ENCODE data around the gene PRR5L.
"Not testable (repeated sequence)": the region's sequence is repeated elsewhere in the genome, so short reads cannot be mapped to it uniquely, and the experiment has no call there.

The PRR5L gene

GRCh38 chr11:36311926-36312595, 16.0 kb downstream of the PRR5L start:
- Histone ChIP-seq H3K4me1 (ENCODE audit: control insufficient read depth, insufficient read depth, low read length) (peaks cover 34% of the 10 kb centered on the region), H3K36me3 (ENCODE audit: control insufficient read depth, insufficient read depth, low read length, severe bottlenecking) (no peaks in the 10 kb centered on the region), H3K27me3 (replicated peaks; ENCODE audit: control insufficient read depth, insufficient read depth, low read length) (peaks cover 21% of the 10 kb centered on the region), H3K9me3 (ENCODE audit: control insufficient read depth, low read length) (no peaks in the 10 kb centered on the region), H3K4me3 (ENCODE audit: low read length) (no peak overlapping the region), H3K9ac (ENCODE audit: low read length) (no peak overlapping the region)
- no peak for DNase-seq (ENCODE audit: low read depth)

- H3K9me3 ChIP-seq (ENCODE audit: control insufficient read depth, low read length) = no peaks in the 10 kb centered on the region
- peaks cover 27% of the 10 kb centered on the region for H3K27me3 ChIP-seq (replicated peaks; ENCODE audit: control insufficient read depth, insufficient read depth, low read length)
- no peaks in the 10 kb centered on the region for H3K36me3 ChIP-seq (ENCODE audit: control insufficient read depth, insufficient read depth, low read length, severe bottlenecking)
- no peak overlapping the region for H3K9ac ChIP-seq (ENCODE audit: low read length)
- no peak overlapping the region for H3K4me3 ChIP-seq (ENCODE audit: low read length)
- peak; percentile 19 for DNase-seq (ENCODE audit: low read depth)
- peaks cover 29% of the 10 kb centered on the region for H3K4me1 ChIP-seq (ENCODE audit: control insufficient read depth, insufficient read depth, low read length)
These were observed 16.8 kb downstream of the PRR5L start for GRCh38 chr11:36312611-36313472.

GRCh38 chr11:36313750-36314433, 17.8 kb downstream of the PRR5L start:
- peaks cover 31% of the 10 kb centered on the region for H3K27me3 ChIP-seq (replicated peaks; ENCODE audit: control insufficient read depth, insufficient read depth, low read length)
- H3K4me1 ChIP-seq (ENCODE audit: control insufficient read depth, insufficient read depth, low read length) = peaks cover 22% of the 10 kb centered on the region
- DNase-seq (ENCODE audit: low read depth) = no peak
- no peaks in the 10 kb centered on the region for H3K9me3 ChIP-seq (ENCODE audit: control insufficient read depth, low read length)
- no peaks in the 10 kb centered on the region for H3K36me3 ChIP-seq (ENCODE audit: control insufficient read depth, insufficient read depth, low read length, severe bottlenecking)
- H3K4me3 ChIP-seq (ENCODE audit: low read length) = no peak overlapping the region
- no peak overlapping the region for H3K9ac ChIP-seq (ENCODE audit: low read length)

GRCh38 chr11:36314434-36314767, 18.3 kb downstream of the PRR5L start:
- peak overlapping the region; percentile 39 for H3K4me3 ChIP-seq (ENCODE audit: low read length)
- peaks cover 22% of the 10 kb centered on the region for H3K4me1 ChIP-seq (ENCODE audit: control insufficient read depth, insufficient read depth, low read length)
- H3K9me3 ChIP-seq (ENCODE audit: control insufficient read depth, low read length) = no peaks in the 10 kb centered on the region
- H3K27me3 ChIP-seq (replicated peaks; ENCODE audit: control insufficient read depth, insufficient read depth, low read length) = peaks cover 36% of the 10 kb centered on the region
- no peak for DNase-seq (ENCODE audit: low read depth)
- H3K36me3 ChIP-seq (ENCODE audit: control insufficient read depth, insufficient read depth, low read length, severe bottlenecking) = no peaks in the 10 kb centered on the region
- no peak overlapping the region for H3K9ac ChIP-seq (ENCODE audit: low read length)

GRCh38 chr11:36316049-36316448, 20.0 kb downstream of the PRR5L start:
- peaks cover 36% of the 10 kb centered on the region for H3K27me3 ChIP-seq (replicated peaks; ENCODE audit: control insufficient read depth, insufficient read depth, low read length)
- H3K36me3 ChIP-seq (ENCODE audit: control insufficient read depth, insufficient read depth, low read length, severe bottlenecking) = no peaks in the 10 kb centered on the region
- H3K9me3 ChIP-seq (ENCODE audit: control insufficient read depth, low read length) = no peaks in the 10 kb centered on the region
- no peak overlapping the region for H3K9ac ChIP-seq (ENCODE audit: low read length)
- no peak overlapping the region for H3K4me3 ChIP-seq (ENCODE audit: low read length)
- peaks cover 22% of the 10 kb centered on the region for H3K4me1 ChIP-seq (ENCODE audit: control insufficient read depth, insufficient read depth, low read length)
- no peak for DNase-seq (ENCODE audit: low read depth)

- H3K4me1 ChIP-seq (ENCODE audit: control insufficient read depth, insufficient read depth, low read length) = peaks cover 19% of the 10 kb centered on the region
- DNase-seq (ENCODE audit: low read depth) = no peak
These were observed 21.9 kb downstream of the PRR5L start for GRCh38 chr11:36317992-36318391.

GRCh38 chr11:36324956-36325355, 28.9 kb downstream of the PRR5L start:
- not testable (repeated sequence) for DNase-seq (ENCODE audit: low read depth); H3K4me1 ChIP-seq (ENCODE audit: control insufficient read depth, insufficient read depth, low read length); H3K36me3 ChIP-seq (ENCODE audit: control insufficient read depth, insufficient read depth, low read length, severe bottlenecking); H3K9ac ChIP-seq (ENCODE audit: low read length); H3K4me3 ChIP-seq (ENCODE audit: low read length); H3K9me3 ChIP-seq (ENCODE audit: control insufficient read depth, low read length); H3K27me3 ChIP-seq (replicated peaks; ENCODE audit: control insufficient read depth, insufficient read depth, low read length)

More at GRCh38 chr11:36317992-36318391, 21.9 kb downstream of the PRR5L start:
- Histone ChIP-seq H3K9ac (ENCODE audit: low read length) (no peak overlapping the region), H3K36me3 (ENCODE audit: control insufficient read depth, insufficient read depth, low read length, severe bottlenecking) (no peaks in the 10 kb centered on the region), H3K9me3 (ENCODE audit: control insufficient read depth, low read length) (no peaks in the 10 kb centered on the region), H3K4me3 (ENCODE audit: low read length) (no peak overlapping the region), H3K27me3 (replicated peaks; ENCODE audit: control insufficient read depth, insufficient read depth, low read length) (peaks cover 33% of the 10 kb centered on the region)

GRCh38 chr11:36325403-36325802, 29.3 kb downstream of the PRR5L start:
- not testable (repeated sequence) for H3K4me3 ChIP-seq (ENCODE audit: low read length); H3K4me1 ChIP-seq (ENCODE audit: control insufficient read depth, insufficient read depth, low read length); DNase-seq (ENCODE audit: low read depth); H3K9ac ChIP-seq (ENCODE audit: low read length); H3K36me3 ChIP-seq (ENCODE audit: control insufficient read depth, insufficient read depth, low read length, severe bottlenecking); H3K27me3 ChIP-seq (replicated peaks; ENCODE audit: control insufficient read depth, insufficient read depth, low read length); H3K9me3 ChIP-seq (ENCODE audit: control insufficient read depth, low read length)

GRCh38 chr11:36326524-36327419, 30.7 kb downstream of the PRR5L start:
- Histone ChIP-seq H3K27me3 (replicated peaks; ENCODE audit: control insufficient read depth, insufficient read depth, low read length) (no peaks in the 10 kb centered on the region), H3K9ac (ENCODE audit: low read length) (no peak overlapping the region), H3K36me3 (ENCODE audit: control insufficient read depth, insufficient read depth, low read length, severe bottlenecking) (no peaks in the 10 kb centered on the region), H3K4me3 (ENCODE audit: low read length) (no peak overlapping the region), H3K4me1 (ENCODE audit: control insufficient read depth, insufficient read depth, low read length) (peaks cover 8% of the 10 kb centered on the region), H3K9me3 (ENCODE audit: control insufficient read depth, low read length) (no peaks in the 10 kb centered on the region)
- no peak for DNase-seq (ENCODE audit: low read depth)

- Histone ChIP-seq H3K27me3 (replicated peaks; ENCODE audit: control insufficient read depth, insufficient read depth, low read length) (no peaks in the 10 kb centered on the region), H3K36me3 (ENCODE audit: control insufficient read depth, insufficient read depth, low read length, severe bottlenecking) (no peaks in the 10 kb centered on the region), H3K4me1 (ENCODE audit: control insufficient read depth, insufficient read depth, low read length) (peaks cover 18% of the 10 kb centered on the region), H3K9ac (ENCODE audit: low read length) (no peak overlapping the region), H3K4me3 (ENCODE audit: low read length) (no peak overlapping the region), H3K9me3 (ENCODE audit: control insufficient read depth, low read length) (no peaks in the 10 kb centered on the region)
- DNase-seq (ENCODE audit: low read depth) = no peak
These were observed 33.0 kb downstream of the PRR5L start for GRCh38 chr11:36328966-36329673.
